SK-N-SH (cell line): ENCODE results near the gene APLP2. TPM values are rescaled to one million over a fixed set of nuclear protein-coding genes. Genes with fewer than 3 reads are reported as not detected.

ENCODE experiments used
- CTCF ChIA-PET: fragments of 300-600, 350-600 bp; formaldehyde crosslinking; extraction: SDS; loops from one replicate; lab custom pipeline; 2021; lab: Yijun Ruan, JAX
- POLR2A ChIA-PET: fragments of 350-600 bp; sonication (Branson Sonifier 250); formaldehyde crosslinking; extraction: SDS; loops from one replicate; lab custom pipeline; 2020; ENCODE audit warnings: antibody characterized with exemption, inconsistent platforms; lab: Yijun Ruan, JAX
- DNase-seq: peaks from one replicate; pipeline ENCODE4 v3.0.0; 2012
- H2AFZ ChIP-seq: fragments of 200-600 bp; sonication (generic); 2 replicates; pipeline ENCODE4 v1.8.1; 2016; ENCODE audit warnings: antibody characterized with exemption, mild to moderate bottlenecking, low read depth
- H3F3A ChIP-seq: fragments of 200-600 bp; sonication (generic); replicated peaks from 2 replicates; pipeline ENCODE3; 2016; ENCODE audit warnings: antibody characterized with exemption, mild to moderate bottlenecking; ENCODE audit not compliant: insufficient read depth
- H3K27ac ChIP-seq, 2 experiments: fragments of 200-500 bp in 1 of 2; fragments of 200-600 bp in 1 of 2; sonication (Bioruptor generic) in 1 of 2; sonication (generic), shearing (Covaris generic) in 1 of 2; 2 replicates each; pipeline versions ENCODE4 v1.5.1 to v1.6.1; 2014 to 2016; ENCODE audit warnings: low read depth in 2 of 2, inconsistent platforms in 1 of 2, low read length in 1 of 2, mild to moderate bottlenecking in 1 of 2, mixed read lengths in 1 of 2
- H3K27me3 ChIP-seq: fragments of 200-600 bp; sonication (generic), shearing (Covaris generic); 2 replicates; pipeline ENCODE4 v1.6.1; 2016; ENCODE audit warnings: mixed run types; ENCODE audit not compliant: insufficient read depth
- H3K36me3 ChIP-seq, 2 experiments: fragments of 200-500 bp in 1 of 2; fragments of 200-600 bp in 1 of 2; sonication (Bioruptor generic) in 1 of 2; sonication (generic) in 1 of 2; replicated peaks in 1 of 2; 2 replicates each; pipeline versions ENCODE3 to v1.5.1; 2014 to 2016; ENCODE audit warnings: low read length in 1 of 2, mild to moderate bottlenecking in 1 of 2; ENCODE audit not compliant: insufficient read depth in 2 of 2, control insufficient read depth in 1 of 2
- H3K4me1 ChIP-seq, 2 experiments: fragments of 200-500 bp in 1 of 2; fragments of 200-600 bp in 1 of 2; sonication (Bioruptor generic) in 1 of 2; sonication (generic), shearing (Covaris generic) in 1 of 2; 2 replicates each; pipeline versions ENCODE4 v1.5.1 to v1.6.1; 2014 to 2016; ENCODE audit warnings: low read depth in 1 of 2, low read length in 1 of 2, mixed run types in 1 of 2; ENCODE audit not compliant: insufficient read depth in 2 of 2, control insufficient read depth in 1 of 2
- H3K4me2 ChIP-seq: fragments of 200-600 bp; sonication (generic), shearing (Covaris generic); 2 replicates; pipeline ENCODE4 v1.6.1; 2017; ENCODE audit warnings: mixed run types
- H3K4me3 ChIP-seq, 2 experiments: fragments of 200-500 bp in 1 of 2; fragments of 200-600 bp in 1 of 2; sonication (Bioruptor generic) in 1 of 2; sonication (generic), shearing (Covaris generic) in 1 of 2; 2 replicates each; pipeline versions ENCODE4 v1.5.1 to v1.8.1; 2014 to 2016; ENCODE audit warnings: low read depth in 2 of 2, inconsistent platforms in 1 of 2, low read length in 1 of 2, mild to moderate bottlenecking in 1 of 2, mixed read lengths in 1 of 2, moderate library complexity in 1 of 2
- H3K79me2 ChIP-seq: fragments of 200-600 bp; sonication (generic); 2 replicates; pipeline ENCODE4 v1.8.1; 2017; ENCODE audit warnings: mild to moderate bottlenecking; ENCODE audit not compliant: insufficient read depth
- H3K9ac ChIP-seq: fragments of 200-600 bp; sonication (generic); 2 replicates; pipeline ENCODE4 v1.6.1; 2017; ENCODE audit warnings: mixed run types
- H3K9me2 ChIP-seq: fragments of 200-600 bp; sonication (generic); 2 replicates; pipeline ENCODE4 v1.6.1; 2017; ENCODE audit warnings: mixed run types
- H3K9me3 ChIP-seq: fragments of 200-600 bp; sonication (generic); 2 replicates; pipeline ENCODE4 v1.6.1; 2017; ENCODE audit warnings: mixed run types, mild to moderate bottlenecking, moderate library complexity
- H4K20me1 ChIP-seq: fragments of 200-600 bp; sonication (generic); 2 replicates; pipeline ENCODE4 v1.6.1; 2017; ENCODE audit warnings: mild to moderate bottlenecking, mixed run types; ENCODE audit not compliant: insufficient read depth
- ELF1 ChIP-seq: IDR thresholded peaks from 2 replicates; pipeline ENCODE4 v1.4.0; 2012
- GABPA ChIP-seq: IDR thresholded peaks from 2 replicates; pipeline ENCODE4 v1.4.0; 2012; ENCODE audit warnings: low read depth, mild to moderate bottlenecking
- GATA2 ChIP-seq: sonication (generic); formaldehyde crosslinking; IDR thresholded peaks from 2 replicates; pipeline ENCODE4 v1.5.0; 2020; ENCODE audit warnings: mild to moderate bottlenecking, missing genetic modification reagents
- JUND ChIP-seq: IDR thresholded peaks from 2 replicates; pipeline ENCODE4 v1.4.0; 2012
- MAX ChIP-seq: IDR thresholded peaks from 2 replicates; pipeline ENCODE4 v1.4.0; 2012; ENCODE audit warnings: low read depth
- MXI1 ChIP-seq: IDR thresholded peaks from 2 replicates; pipeline ENCODE4 v1.6.1; 2012; ENCODE audit warnings: mild to moderate bottlenecking, low read depth, low read length, improper control_type of control experiment
- RAD21 ChIP-seq: IDR thresholded peaks from 2 replicates; pipeline ENCODE4 v1.6.1; 2012; ENCODE audit warnings: mild to moderate bottlenecking, low read length
- REST ChIP-seq: IDR thresholded peaks from 2 replicates; pipeline ENCODE4 v1.6.1; 2012; ENCODE audit warnings: mild to moderate bottlenecking, low read depth, low read length, moderate library complexity
- RXRA ChIP-seq: IDR thresholded peaks from 2 replicates; pipeline ENCODE4 v1.4.0; 2012; ENCODE audit warnings: low read depth, mild to moderate bottlenecking, borderline replicate concordance
- SIN3A ChIP-seq: IDR thresholded peaks from 2 replicates; pipeline ENCODE4 v1.6.1; 2012; ENCODE audit warnings: low read depth, mild to moderate bottlenecking, low read length, moderate library complexity, borderline replicate concordance
- SMC3 ChIP-seq: IDR thresholded peaks from 2 replicates; pipeline ENCODE4 v1.6.1; 2012; ENCODE audit warnings: low read depth, low read length, improper control_type of control experiment
- TCF12 ChIP-seq: IDR thresholded peaks from 2 replicates; pipeline ENCODE4 v1.4.0; 2012
- TEAD4 ChIP-seq: IDR thresholded peaks from 2 replicates; pipeline ENCODE4 v1.4.0; 2012; ENCODE audit warnings: mild to moderate bottlenecking, borderline replicate concordance; ENCODE audit not compliant: insufficient read depth
- USF2 ChIP-seq: fragments of 150-350 bp; IDR thresholded peaks from 2 replicates; pipeline ENCODE4 v1.6.1; 2017; ENCODE audit warnings: antibody characterized with exemption, low read length, low read depth, borderline replicate concordance
- YY1 ChIP-seq: IDR thresholded peaks from 2 replicates; pipeline ENCODE4 v1.4.0; 2012; ENCODE audit warnings: low read depth, mild to moderate bottlenecking
- ZBTB33 ChIP-seq: IDR thresholded peaks from 2 replicates; pipeline ENCODE4 v1.4.0; 2012; ENCODE audit warnings: low read depth, borderline replicate concordance
- polyA plus RNA-seq, 3 experiments: library from polyadenylated mRNA; depleted of rRNA; stranded (reverse); fragments of >200 nt; gene quantifications; 2 replicates each; pipeline ENCODE4 v1.2.3, GENCODE V29; 2012

APLP2 gene
- polyA plus RNA-seq, 1 of the 3 experiments (the other 2 are of a cell fraction): 424 TPM

- TF ChIP-seq ZBTB33: no peak
- no peak for TF ChIP-seq TCF12
- no peak for TF ChIP-seq RAD21
- TF ChIP-seq SMC3: no peak
These were observed 36.8 kb upstream of the APLP2 start (continued) for GRCh38 chr11:130032931-130033330.

- no peaks in the 10 kb centered on the region for H3K36me3 ChIP-seq
- DNase-seq: no peak
- CTCF ChIA-PET: interaction anchor here (0.6 to 1.1 kb wide), 3 partner anchors 19 to 894 kb away, joined by 3 to 5 read pairs (median 3); no protein-coding TSS in a partner anchor
- H3K79me2 ChIP-seq: no peaks in the 10 kb centered on the region
- no peak overlapping the region for H2AFZ ChIP-seq
- no peaks in the 10 kb centered on the region; a peak in 1 of 4 replicates for H3K4me1 ChIP-seq
- H3K27ac ChIP-seq: no peak overlapping the region
- H3K9me3 ChIP-seq: no peaks in the 10 kb centered on the region
- H3K27me3 ChIP-seq: no peaks in the 10 kb centered on the region
- peaks cover 11% of the 10 kb centered on the region for H3F3A ChIP-seq
- no peak overlapping the region for H3K9ac ChIP-seq
- no peaks in the 10 kb centered on the region for H4K20me1 ChIP-seq
- no peak overlapping the region for H3K4me3 ChIP-seq
- H3K9me2 ChIP-seq: no peaks in the 10 kb centered on the region
- no peak for TF ChIP-seq ZBTB33
- no peak for TF ChIP-seq TCF12
- no peak for TF ChIP-seq REST
- no peak for TF ChIP-seq SIN3A
- TF ChIP-seq TEAD4: no peak
- no peak for TF ChIP-seq USF2
- no peak for TF ChIP-seq GABPA
- TF ChIP-seq RXRA: no peak
- TF ChIP-seq MAX: no peak
- no peak for TF ChIP-seq JUND
- TF ChIP-seq MXI1: no peak
- no peak for TF ChIP-seq SMC3
- TF ChIP-seq GATA2 (CRISPR knock-in tag): no peak
- no peak for TF ChIP-seq ELF1
- TF ChIP-seq YY1: no peak
- POLR2A ChIA-PET: no interaction called here
- no peak overlapping the region for H3K4me2 ChIP-seq
These were observed 35.5 kb upstream of the APLP2 start for GRCh38 chr11:130034236-130034635.
